Measurements from ENCODE around the gene ACAT2.
"Not testable (repeated sequence)": the region's sequence is repeated elsewhere in the genome, so short reads cannot be mapped to it uniquely, and the experiment has no call there.

ACAT2 gene

GRCh38 chr6:159805440-159806020, 43.7 kb downstream of the ACAT2 start:
- DNase-seq (ENCODE audit: low read depth), result no peak
- TF ChIP-seq CTCF (IDR thresholded peaks at IDR 0.05; ENCODE audit: insufficient read depth, low read depth, low read length, missing control alignments), result no peak
- no peak overlapping the region for H3K4me3 ChIP-seq (ENCODE audit: low read length)

DNA sequence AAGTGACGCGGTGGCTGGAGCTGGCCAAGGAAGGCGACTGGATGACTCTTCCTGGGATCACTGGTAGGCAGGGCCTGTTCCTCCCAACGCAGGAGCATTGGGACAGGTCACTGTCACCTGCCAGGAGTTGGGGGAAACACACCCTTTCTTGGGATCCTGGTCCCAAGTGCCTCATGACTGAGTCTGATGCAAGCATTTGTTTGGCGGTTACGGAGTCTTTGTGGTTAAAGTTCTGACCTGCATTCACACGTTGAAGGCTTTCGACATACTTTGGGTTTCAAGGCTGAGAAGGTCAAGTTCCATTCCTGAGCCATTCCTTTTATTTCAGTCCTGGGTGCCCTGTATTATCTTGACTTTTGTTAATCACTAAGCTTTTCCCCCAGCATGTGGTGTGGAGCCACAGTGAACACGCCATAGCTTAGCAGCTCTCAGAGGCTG, 44.2 kb downstream of the ACAT2 start:
- no peak for TF ChIP-seq CTCF (IDR thresholded peaks at IDR 0.05; ENCODE audit: insufficient read depth, low read depth, low read length, missing control alignments)
- no peak overlapping the region for H3K4me3 ChIP-seq (ENCODE audit: low read length)
- DNase-seq (ENCODE audit: low read depth), result peak; percentile 64

DNA sequence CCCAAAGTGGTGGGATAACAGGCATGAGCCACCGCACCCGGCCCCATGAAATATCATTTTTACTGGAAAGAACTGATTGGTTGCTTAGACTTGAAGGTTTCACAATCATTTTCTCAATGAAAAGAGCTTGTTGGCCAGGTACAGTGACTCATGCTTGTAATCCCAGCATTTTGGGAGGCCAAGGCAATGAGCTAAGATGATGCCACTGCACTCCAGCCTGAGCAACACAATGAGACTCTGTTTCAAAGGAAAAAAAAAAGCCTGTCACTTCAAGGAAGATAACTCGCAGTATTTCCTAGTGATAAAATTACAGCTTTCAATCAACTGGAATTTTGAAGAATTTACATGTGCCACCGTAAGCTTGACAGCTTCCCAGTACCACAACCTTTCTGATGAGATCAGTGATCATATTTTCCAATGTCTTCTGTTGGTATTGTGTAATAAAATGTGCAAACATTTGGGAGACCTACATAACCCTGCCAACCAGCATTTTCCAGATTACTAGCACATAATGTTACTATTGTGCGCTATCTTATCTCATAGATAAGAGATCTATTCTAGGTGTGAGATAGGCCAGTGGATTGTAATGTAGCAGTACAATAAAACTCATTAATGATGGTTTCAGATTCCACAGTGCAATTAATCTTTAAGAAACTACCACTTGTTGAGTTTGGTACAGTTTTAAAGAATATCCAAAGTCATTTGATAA, 45.5 kb downstream of the ACAT2 start:
- DNase-seq (ENCODE audit: low read depth), result peak; percentile 89
- H3K4me3 ChIP-seq (ENCODE audit: low read length), result no peak overlapping the region
- TF ChIP-seq CTCF (IDR thresholded peaks at IDR 0.05; ENCODE audit: insufficient read depth, low read depth, low read length, missing control alignments), result no peak

GRCh38 chr6:159808647-159809046, 46.8 kb downstream of the ACAT2 start:
- DNase-seq (ENCODE audit: low read depth), result no peak
- H3K4me3 ChIP-seq (ENCODE audit: low read length), result no peak overlapping the region
- TF ChIP-seq CTCF (IDR thresholded peaks at IDR 0.05; ENCODE audit: insufficient read depth, low read depth, low read length, missing control alignments), result no peak

- TF ChIP-seq CTCF (IDR thresholded peaks at IDR 0.05; ENCODE audit: insufficient read depth, low read depth, low read length, missing control alignments), result no peak
- DNase-seq (ENCODE audit: low read depth), result no peak
- H3K4me3 ChIP-seq (ENCODE audit: low read length), result no peak overlapping the region
Observed at GRCh38 chr6:159809149-159809548, 47.3 kb downstream of the ACAT2 start.

GRCh38 chr6:159813781-159814180, 51.9 kb downstream of the ACAT2 start:
- H3K4me3 ChIP-seq (ENCODE audit: low read length), result no peak overlapping the region
- DNase-seq (ENCODE audit: low read depth), result no peak
- TF ChIP-seq CTCF (IDR thresholded peaks at IDR 0.05; ENCODE audit: insufficient read depth, low read depth, low read length, missing control alignments), result no peak

GRCh38 chr6:159815410-159815809, 53.6 kb downstream of the ACAT2 start:
- TF ChIP-seq CTCF (IDR thresholded peaks at IDR 0.05; ENCODE audit: insufficient read depth, low read depth, low read length, missing control alignments), result no peak
- no peak for DNase-seq (ENCODE audit: low read depth)
- H3K4me3 ChIP-seq (ENCODE audit: low read length), result no peak overlapping the region

- not testable (repeated sequence) for DNase-seq (ENCODE audit: low read depth); H3K4me3 ChIP-seq (ENCODE audit: low read length)
Observed at GRCh38 chr6:159816775-159817174, 54.9 kb downstream of the ACAT2 start.
